Renal pelvis (tissue), 4 donors: Measurements from ENCODE around the gene FAM118B. TPM values are rescaled to one million over a fixed set of nuclear protein-coding genes. Genes with fewer than 3 reads are reported as not detected.

ENCODE experiments used
- DNase-seq: peaks from one replicate; pipeline ENCODE4 v3.0.0-alpha.2; 2013
- polyA plus RNA-seq, 3 donors: library from polyadenylated mRNA; unstranded; fragments of 120-200 nt; gene quantifications; one replicate each; pipeline ENCODE4 v1.2.1, GENCODE V29; 2013; ENCODE audit not compliant: insufficient read length in 3 of 3

Gene FAM118B
- polyA plus RNA-seq, 3 donors = 25.3 to 30.6 (median 27.3) TPM

DNA sequence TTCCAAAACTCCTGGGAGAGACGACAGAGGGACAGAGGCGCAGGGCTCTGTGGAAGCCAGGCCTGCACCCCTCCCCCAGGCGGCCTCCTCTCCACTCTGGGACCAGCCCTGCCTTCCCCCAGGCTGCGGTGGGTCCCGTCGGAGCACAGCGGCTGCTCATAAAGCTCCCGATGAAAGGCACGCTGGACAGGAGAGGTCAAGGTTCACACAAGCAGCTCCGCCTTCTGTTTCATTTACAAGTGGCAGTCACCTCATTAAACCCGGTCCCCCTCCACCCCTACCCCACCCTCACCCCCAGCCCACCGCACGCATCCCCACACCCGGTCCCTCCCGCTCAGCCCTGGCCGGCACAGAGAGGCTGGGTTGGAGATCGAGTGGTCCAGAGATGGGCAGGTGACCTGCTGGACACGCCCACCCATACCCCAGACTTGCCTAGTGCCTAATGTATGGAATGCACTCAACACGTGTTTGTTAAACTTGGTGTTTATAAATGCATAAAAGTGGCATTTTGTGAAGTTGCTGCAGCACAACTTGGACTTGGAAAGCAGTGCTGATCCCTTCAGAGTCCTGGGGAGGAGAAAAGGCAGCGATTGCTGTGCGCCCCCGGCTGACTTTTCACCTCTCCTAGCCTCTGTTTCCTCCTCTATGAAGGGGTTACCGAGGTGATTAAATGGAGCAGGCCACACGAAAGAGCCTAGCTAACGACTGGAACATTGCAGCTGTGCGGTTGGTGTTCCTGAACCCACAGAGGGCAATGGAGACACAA is 26.1 kb upstream of the FAM118B start:
- no peak for DNase-seq

DNA sequence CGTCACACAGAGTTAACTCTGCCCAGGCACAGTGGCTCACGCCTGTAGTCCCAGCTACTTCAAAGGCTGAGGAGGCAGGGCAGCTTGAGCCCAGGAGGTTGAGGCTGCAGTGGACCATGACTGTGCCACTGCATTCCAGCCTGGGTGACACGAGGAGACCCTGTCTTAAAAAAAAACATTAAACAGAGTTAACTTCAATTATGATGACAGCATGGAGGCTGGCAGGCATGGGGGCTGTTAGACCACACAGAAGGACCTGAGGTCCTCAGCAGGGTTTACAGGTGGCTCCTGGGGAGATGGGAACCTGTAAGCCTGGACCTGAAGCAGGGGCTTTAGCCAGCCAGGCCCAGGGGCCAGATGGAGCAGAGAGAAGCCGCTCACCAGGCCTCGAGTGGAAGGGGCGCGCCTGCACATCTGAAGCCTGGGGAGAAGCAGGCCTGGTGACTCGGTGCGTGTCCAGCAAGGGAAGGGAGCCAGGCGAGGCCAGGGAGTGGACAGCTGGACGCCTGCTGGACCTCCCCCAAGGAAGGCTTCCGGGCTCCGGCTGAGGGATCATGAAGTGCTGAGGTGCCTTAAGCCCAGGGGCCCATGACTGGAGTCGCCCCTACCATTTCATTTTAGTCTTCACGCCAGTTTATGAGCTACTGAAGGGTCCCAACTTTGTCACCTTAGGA is 25.4 kb upstream of the FAM118B start:
- DNase-seq = no peak

DNA sequence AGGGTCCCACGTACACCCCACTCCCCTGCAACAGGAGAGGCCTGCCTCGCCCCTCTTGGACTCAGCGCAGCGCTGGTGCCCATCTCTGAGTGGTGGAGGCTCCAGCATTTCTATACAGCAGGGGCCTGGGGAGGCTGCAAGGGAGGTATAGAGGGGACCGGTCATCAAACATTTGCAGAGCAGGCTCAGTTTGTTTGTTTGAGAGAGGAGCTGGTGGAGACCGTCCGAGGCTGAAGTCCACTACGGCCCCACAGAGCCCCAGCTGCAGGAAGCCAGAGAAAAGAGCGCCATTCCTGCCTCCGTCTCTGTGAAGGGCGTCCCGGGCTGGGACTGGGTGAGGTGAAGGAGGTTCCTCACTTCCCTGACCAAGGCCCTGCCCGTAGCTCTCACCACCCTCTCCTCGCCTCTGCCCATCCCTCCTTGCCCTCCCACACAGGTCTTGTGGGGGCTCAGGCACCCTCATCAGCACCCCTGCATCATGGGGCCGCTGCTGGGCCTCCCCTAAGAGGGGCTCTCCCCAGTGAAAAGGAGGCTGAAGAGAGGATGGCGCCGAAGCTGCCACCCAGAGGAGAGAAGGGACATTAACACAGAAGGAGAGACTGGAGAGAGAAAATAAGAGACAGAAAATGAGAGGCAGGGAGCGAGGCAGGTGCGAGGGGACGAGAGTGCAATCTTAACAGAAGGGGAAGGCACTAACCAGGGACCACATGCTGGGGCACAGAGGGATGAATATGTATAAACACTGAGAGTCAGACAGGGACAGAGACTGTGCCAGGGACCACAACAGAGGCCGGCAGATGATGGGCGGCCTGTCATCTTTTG is 24.7 kb upstream of the FAM118B start:
- no peak for DNase-seq

DNA sequence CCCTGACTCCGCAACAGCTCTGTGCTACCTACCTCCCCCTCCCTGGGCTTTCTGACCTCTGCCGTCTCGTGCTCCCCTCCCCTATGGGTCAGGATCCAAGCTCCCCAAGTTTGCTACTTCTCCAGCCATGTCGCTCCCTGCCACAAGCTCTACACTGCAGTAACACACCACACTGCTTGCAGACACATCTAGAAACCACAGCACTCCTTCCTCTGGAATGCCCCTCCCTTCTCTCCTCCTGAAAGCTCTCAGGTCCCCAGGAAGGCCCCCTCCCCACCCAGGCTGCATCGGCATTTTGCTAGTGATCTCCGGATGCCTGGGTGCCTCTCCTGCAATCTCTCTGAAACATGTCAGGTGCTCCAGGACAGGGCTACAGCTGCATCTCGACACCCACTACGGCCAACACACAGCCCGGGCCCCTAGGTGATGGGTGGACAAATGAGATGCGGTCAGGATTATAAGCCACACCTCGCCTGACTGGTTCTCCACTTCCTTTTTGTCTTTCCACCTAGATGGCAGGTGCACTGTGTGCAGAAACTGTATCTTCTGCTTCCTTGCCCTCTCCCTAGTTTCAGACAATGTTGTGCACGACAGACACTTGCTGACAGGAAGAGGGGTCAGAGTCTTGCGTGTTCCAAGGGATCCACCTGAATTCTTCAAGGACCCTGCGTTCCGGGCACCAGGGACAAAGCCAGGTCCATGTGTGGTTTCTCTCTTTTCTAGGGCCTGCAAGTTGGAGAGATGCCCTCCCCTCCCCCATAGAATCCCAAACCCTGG is 23.1 kb upstream of the FAM118B start:
- no peak for DNase-seq

DNA sequence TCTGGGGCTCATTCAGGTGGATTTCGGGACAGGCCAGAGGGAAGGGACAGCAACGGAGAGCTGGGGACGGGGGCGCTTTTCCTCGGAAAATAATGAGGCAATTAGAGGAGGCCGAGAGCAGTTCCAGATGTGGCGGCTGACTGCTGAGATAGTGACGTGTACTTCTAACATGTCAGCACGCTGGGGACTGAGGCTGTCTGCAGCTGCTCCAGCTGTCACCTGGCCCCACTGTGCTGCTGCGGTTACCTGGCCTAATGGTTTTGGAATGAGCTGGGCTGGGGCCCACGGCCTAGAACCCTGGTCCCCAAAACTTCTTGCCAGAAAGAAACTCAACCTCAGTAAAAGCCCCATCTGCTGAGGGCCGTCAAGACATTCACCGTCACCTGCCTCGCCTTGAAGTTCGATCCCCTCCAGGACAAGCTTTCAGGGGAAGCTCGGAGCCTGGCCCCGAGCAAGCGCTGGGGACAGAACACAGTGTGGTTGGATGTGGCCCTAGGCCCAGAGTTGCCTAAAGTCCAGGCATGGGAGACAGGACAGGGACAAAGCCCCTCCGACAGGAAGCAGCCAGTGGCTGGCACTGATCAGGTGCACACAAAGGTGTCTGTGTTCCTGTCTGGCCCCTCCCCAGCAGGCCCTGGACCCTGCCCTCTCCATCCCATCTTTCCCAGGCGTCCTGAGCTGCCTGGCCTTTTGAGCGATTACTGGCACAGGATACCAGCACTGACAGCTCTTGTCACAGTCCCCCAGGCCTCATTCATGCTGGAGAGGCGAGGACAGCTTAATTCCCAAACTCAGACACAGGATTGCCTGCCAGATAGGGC is 22.3 kb upstream of the FAM118B start:
- DNase-seq = no peak

DNA sequence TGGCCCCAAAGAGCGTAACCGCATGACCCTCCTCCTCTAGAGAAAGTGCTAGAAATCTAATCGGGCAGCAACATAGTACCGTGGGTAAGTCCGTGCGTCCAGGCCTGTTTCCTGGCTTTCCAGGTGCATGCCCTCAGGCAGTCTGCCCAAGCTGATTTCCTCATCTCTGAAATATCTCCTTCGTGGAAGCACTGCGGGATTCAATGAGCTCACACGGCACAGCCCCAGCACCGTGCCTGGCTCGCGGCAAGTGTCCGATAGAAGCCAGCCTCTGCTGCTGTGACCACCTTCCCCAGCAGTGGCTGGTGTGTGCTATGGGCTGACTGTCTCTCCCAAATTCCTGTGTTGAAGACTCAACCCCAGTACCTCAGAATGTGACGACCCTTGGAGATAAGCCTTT is 20.8 kb upstream of the FAM118B start:
- no peak for DNase-seq

DNA sequence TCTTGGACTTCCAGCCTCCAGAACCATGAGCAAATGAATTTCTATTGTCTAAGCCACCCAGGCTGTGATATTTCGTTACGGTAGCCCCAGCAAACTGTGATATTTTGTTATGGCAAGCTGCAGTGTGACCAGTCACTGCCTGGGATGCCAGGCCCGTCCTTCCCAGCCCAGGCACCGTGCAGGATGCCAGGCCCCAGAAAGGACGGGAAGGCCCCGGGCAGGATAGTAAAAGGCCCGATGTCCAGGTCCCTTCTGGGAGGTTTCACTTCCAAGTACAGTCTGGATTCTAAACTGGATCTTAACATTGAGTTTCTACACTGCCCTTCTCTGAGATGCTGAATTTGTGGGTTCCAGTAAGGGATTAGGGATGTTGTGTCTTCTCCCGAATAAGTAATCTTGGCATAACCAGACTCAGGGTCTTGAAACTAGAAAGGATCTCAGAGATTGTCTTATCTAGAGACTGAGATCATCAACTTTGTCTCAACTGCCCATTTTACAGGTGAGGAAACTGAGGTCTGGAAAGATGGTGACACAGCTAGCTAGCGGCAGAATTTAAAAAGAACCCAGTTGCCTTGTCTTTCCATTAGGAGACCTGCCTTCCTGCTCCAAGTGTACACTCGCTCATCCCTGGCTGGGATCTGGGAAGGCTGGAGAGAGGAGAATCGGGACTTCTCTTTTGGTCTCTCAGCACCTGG is 20.1 kb upstream of the FAM118B start:
- DNase-seq = no peak

DNA sequence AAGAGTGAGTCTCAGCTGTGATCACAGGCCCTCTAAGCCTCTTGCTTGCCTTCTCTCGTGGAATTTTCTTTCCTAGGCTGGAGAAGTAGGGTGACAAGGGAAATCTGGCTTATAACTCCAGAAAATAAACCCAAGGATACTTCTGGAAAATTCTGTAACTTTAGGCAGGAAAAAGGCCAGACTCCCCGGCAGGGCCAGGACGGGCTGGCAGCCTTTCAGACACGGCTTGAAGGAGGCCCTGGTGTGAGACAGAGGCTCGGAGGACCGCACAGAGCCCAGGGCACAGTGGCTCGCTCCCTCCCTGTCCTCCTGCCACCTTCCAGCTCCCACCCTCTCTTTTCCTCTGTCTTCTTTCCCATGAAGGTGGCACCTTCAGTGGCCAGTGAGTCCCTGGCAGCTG is 19.2 kb upstream of the FAM118B start:
- DNase-seq = no peak

DNA sequence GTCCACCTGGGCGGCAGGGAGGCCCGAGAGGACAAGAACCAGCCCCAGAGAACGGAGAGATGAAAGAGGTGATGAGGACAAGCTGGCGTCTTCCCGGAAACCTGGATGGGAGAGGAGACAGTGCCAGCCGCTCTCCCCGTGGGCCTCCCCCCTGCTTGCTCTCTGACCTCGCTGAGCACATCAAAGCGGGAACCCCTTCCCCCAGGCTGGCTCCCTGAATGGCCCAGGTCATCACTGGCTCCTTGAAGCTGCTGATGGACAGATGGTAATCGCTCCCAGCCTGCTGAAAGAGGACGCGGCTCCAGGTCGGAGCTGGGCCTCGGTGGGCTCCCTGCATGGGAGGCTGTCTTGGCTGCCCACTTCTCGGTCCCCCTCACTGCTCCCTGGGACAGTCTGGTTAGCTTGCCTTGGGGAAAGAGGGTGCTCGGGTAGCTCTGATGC is 18.5 kb upstream of the FAM118B start:
- no peak for DNase-seq

DNA sequence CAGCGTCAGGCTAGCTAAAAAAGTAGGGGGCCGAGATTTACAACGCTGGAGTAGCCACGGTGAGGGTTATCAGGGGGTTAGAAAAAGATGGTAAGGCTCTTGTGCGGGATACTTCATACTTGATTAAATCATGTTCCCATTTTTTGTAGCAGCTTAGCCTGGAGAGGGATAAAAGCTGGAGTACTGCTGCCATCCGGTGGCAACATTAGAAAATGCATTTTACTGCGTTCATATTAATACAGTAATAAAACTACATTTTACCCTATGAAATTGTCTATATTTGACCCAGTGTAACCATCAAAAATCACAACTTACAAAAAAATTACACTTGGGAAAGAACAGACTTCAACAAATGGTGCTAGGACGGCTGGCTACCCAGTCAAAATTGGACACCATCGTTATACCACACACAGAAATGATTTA is 17.4 kb upstream of the FAM118B start:
- peak; percentile 33 for DNase-seq

DNA sequence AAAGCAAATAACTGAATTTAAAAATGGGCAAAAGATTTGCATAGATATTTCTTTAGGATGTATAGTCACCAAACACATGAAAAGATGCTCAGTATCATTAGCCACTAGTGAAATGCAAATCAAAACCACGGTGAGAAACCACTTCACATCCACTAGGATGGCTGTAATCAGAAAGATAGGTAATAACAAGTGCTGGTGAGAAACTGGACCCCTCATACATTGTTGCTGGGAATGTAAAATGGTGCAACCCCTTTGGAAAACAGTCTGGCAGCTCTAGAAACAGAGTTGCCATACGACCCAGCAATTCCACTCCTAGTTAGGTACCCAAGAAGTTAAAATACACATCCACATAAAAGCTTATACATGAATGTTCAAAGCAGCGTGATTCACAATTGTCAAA is 16.5 kb upstream of the FAM118B start:
- DNase-seq = no peak

DNA sequence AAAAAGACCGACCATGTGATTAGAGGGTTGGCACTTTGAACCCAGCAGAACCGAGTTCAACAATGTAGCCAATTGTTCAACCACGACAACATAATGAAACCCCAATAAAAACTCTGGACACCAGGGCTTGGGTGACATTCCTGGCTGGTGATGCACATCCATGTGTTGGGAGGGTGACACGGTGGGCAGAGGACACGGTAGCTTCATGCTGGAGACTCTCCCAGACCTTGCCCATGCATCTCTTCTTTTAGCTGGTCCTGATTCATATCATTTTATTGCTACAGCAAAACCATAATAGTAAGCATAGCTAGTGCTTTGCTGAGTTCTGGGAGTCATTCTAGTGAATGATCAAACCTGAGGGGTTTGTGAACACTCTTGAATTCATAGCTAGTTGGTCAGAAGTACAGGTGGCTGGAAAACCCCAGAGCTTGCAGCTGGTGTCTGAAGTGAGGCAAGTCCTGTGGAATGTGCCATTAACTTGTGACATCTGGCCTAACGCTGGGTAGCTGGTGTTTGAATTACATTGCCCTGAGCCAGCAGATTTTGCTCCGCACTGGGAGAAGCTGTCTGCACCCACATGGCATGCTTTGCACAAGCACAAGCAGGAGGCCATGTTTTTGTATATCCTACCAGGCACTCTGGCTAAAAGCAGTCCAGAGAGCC is 14.2 kb upstream of the FAM118B start:
- no peak for DNase-seq

DNA sequence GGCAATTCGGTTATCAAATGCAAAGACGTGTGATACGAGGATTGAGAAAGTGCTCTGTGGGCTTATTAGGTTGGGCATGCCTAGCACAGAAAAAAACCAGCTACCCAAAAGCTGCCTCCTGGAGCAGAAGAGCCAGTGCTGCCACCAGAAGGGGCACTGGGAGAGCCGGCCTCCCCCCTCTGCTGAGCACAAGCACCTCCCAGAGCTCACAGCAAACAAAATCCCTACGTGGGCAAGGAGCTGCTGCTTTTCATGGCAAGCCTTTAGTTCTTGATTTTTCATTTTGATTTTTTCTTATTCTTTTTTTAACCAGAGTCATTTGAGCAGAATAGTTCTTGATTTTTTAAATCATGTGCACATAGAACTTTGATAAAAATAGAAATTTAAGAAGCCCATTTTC is 12.9 kb upstream of the FAM118B start:
- DNase-seq = no peak

DNA sequence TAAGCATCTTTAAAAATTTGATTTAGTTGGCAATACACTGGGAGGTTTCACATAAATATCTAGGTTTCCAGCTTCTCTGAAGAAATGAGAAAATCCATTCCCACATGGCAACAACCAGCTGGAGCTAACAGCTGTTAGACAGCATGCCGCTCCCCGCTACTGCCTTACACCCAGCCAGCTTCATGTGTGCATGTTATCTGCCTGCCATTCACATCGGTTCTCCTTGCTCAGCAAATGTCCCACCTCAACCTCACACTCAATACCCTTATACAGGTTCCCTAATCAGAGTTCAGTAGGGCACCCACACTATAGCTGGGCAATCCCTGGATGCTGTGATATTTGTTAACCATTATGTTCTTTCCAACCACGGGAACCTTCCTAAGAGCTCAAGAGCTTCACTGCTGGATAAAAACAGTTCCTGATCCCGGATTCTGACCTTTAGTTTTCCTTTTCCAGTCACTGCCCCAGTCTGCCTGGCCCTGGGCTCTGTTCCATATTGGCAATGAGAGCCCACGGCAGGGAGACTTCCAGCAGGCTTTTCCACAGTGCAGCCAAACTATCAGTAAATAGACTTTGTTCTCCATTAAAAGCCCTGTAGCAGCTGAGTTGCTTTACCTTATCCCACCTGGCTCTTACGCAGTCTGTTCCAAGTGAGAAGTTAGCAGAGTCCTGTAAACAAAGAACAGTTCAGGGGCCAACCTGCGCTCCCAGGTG is 8.8 kb upstream of the FAM118B start:
- DNase-seq = no peak

DNA sequence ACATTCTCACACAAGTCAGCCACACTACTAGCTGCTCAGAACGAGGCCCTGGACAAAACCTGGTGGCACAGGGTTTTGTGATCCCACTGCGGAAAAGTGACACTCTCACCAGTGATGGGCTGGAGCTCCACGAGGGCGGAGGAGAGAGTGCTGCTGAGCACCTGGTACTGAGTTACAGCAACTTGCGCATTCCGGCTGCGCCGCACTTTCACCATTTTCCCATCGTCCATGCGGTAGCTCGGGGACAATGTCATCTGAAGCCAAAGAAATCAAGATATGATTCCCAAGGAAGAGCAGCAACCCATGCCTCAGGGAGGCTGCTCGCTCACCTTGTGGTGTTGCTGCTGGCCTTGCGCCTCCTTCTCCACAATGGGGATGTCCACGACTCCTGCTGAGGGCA is 6.2 kb upstream of the FAM118B start:
- DNase-seq = no peak

DNA sequence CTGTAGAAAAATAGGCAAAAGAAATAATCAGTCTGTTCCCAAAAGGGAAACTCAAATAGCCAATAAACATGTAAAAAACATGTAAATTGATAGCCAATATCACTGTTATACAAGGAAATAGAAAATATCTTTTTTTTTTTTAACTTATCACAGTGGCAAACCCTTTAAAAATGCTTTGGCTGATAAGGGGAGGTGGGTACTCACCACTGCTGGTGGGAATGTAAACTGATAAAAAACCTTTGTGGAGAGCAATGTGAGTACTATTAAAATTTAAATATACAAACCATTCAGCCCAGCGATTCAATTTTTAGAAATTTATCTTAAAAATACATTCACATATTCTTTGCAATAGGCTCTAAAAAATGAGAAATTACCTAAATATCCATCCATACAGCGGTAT is 3.7 kb upstream of the FAM118B start:
- no peak for DNase-seq

DNA sequence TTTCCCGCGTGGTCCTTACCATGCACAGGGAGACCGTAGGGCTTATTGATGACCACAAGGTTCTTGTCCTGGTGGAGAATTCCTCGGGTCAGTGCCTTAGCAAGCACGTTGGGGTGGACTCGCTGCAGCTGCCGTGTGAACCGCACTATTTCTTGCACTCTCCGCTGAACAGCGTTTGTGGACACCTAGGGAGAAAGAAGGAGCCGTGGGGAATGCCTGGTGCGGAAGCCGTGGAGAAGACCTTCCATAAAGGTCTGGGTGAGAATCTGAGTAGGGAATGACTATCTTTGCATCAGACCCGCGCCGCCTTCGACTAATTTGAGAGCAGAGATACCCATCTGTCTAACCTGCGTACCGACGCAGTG is 729 bp upstream of the FAM118B start:
- DNase-seq = no peak

DNA sequence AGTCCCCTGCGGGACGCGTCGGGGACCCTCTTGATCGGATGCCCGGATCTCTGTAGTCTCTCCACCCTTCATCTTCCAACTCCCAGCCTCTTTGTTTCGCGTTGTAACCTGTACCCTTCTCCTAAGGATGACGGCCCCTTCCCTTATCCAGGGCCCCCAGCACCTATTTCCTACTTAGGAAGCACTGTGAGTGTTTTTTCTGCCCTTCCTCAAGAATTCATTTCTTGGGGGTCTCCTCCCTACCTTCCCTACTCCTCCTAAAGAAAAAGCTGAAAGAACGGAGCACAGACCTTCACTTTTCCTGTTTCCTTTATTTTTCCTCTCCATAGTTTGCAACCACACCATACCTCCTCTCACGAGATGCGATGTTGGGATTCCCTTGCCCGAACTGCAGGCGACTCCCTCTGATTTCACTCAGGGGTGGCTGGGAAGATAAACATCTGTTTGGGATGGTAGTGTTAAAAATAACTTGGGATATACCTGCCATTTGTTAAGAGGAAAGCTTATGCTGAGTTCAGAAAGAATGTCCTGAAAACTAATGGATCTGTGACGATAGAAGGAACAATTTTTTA is 593 bp downstream of the FAM118B start:
- DNase-seq = no peak

DNA sequence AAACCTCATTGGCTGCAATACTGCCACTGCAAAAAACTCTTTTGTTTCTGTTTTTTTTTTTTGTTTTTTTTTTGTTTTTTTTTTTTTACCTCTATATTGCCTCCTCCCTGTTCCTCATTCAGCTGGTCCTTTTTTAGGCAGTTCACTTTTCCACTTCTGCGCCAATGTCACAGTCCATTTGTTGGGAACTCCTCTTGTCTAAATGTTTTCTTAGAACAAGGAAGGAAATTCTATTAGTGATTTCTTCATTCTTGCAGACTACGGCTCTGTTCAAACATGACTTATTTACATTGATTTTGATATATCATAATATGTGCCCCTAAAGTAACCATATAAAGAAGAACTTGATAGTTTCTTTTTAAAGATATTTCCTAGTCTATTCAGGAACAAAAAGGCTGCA is 2.9 kb downstream of the FAM118B start:
- DNase-seq = no peak
